Activated CD8-positive, alpha-beta memory T cell treated with anti-CD3 and anti-CD28 coated beads, Interleukin-2, amount 10 ng/mL, durations not matched to agents 7 days and 5 days (primary cell): Measurements from ENCODE around the gene ASTL. TPM values are rescaled to one million over a fixed set of nuclear protein-coding genes. Genes with fewer than 3 reads are reported as not detected.

Source experiments
- ATAC-seq: fragments of 150-1000 bp; cut with Tn5 transposase; one replicate; pipeline ENCODE4 v1.10.0; 2021; ENCODE audit warnings: moderate library complexity
- CTCF ChIA-PET: fragments of 350-600 bp; sonication (Branson Sonifier 250); formaldehyde crosslinking; loops from one replicate; lab custom pipeline; 2021; ENCODE audit warnings: antibody characterized with exemption; lab: Charles Lee
- DNase-seq: peaks from one replicate; pipeline ENCODE4 v3.0.0-alpha.2; 2020
- H3K27ac Mint-ChIP-seq: one replicate; pipeline ENCODE4 v1.8.0; 2021; ENCODE audit warnings: mild to moderate bottlenecking, mixed read lengths
- H3K27me3 Mint-ChIP-seq: one replicate; pipeline ENCODE4 v1.8.0; 2021; ENCODE audit warnings: mixed read lengths
- H3K36me3 Mint-ChIP-seq: one replicate; pipeline ENCODE4 v1.8.0; 2021; ENCODE audit warnings: mild to moderate bottlenecking, mixed read lengths
- H3K4me1 Mint-ChIP-seq: one replicate; pipeline ENCODE4 v1.8.0; 2021; ENCODE audit warnings: mixed read lengths
- H3K4me3 Mint-ChIP-seq: one replicate; pipeline ENCODE4 v1.8.0; 2021; ENCODE audit warnings: mild to moderate bottlenecking, moderate library complexity, mixed read lengths
- H3K9me3 Mint-ChIP-seq: one replicate; pipeline ENCODE4 v1.8.0; 2022; ENCODE audit warnings: low read depth, mixed read lengths
- total RNA-seq, 2 experiments: library from RNA; stranded (reverse); gene quantifications; one replicate each; pipeline ENCODE4 v1.2.3, GENCODE V29; 2021

Gene ASTL
- total RNA-seq, 2 experiments from 2014 or later: 1.9 to 6.4 TPM

DNA sequence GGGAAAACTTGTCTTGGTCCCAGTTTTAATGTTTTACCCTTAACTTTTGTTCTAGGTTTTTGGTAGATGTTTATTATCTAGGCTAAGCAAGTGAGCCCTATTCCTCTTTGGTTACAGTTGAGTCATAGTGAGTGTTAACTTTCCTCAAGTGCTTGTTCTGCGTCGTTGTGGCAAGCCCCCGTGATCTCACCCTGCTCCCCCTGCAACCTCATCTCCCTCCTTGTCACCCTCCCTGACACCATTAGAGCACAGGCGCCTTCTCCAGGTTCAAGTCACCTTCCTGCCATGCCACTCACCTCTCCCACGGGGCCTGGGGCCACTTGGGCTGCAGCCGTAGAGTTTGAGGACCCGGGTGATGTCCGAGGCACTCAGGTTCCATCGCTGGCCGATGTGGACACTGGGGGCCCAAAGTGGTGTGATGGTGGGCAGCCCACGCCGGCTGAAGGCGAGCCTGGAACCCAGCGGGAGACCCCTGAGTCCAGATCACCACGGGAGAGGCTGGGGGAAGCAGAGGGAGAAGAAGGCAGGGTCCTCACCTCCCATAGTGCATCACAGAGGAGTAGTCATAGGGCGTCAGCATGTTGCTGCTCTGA is 8.7 kb downstream of the ASTL start:
- Mint-ChIP-seq H3K27ac (peak overlapping the region; percentile 55), H3K4me3 (no peak overlapping the region), H3K36me3 (peaks cover 8% of the 10 kb centered on the region), H3K27me3 (no peaks in the 10 kb centered on the region), H3K4me1 (peaks cover 32% of the 10 kb centered on the region), H3K9me3 (no peaks in the 10 kb centered on the region)
- CTCF ChIA-PET: interaction anchor here (0.8 to 2.1 kb wide), 8 partner anchors 13 to 137 kb away, joined by 3 to 17 read pairs (median 4); partner anchors contain the start of gene ADRA2B
- DNase-seq: peak; percentile 60
- ATAC-seq: peak; percentile 20

- Mint-ChIP-seq H3K9me3 (no peaks in the 10 kb centered on the region), H3K27me3 (no peaks in the 10 kb centered on the region), H3K4me3 (no peak overlapping the region), H3K36me3 (peaks cover 8% of the 10 kb centered on the region), H3K4me1 (peaks cover 32% of the 10 kb centered on the region), H3K27ac (no peak overlapping the region)
- no peak for DNase-seq
- ATAC-seq: no peak
- CTCF ChIA-PET: no interaction called here
Measured at GRCh38 chr2:96128456-96128855, 9.8 kb downstream of the ASTL start.

- peaks cover 15% of the 10 kb centered on the region for H3K27me3 Mint-ChIP-seq
- ATAC-seq: no peak
Measured at GRCh38 chr2:96124406-96125265, 13.7 kb downstream of the ASTL start.

DNA sequence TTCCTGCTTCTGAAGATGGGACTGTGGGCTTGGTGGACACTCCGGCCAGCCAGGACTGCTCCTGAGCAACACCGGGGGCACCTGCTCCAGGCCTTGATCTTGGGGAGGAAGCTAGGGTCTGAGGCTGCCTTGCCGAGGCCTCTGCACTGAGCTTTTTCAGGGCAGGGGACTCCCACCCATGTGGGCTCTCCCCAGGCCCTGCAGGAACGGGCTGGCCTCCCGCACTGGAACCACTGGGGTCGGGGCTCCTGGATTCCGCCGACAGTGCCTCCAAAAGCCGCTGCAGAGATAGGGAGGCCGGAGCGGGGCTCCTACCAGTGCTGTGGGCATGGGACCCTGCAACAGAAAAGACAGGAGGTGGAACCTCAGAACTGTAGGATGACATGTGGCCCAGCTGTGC is 14.4 kb downstream of the ASTL start:
- peaks cover 20% of the 10 kb centered on the region for H3K4me1 Mint-ChIP-seq
- no peak overlapping the region for H3K27ac Mint-ChIP-seq
- H3K36me3 Mint-ChIP-seq: peaks cover 6% of the 10 kb centered on the region

More at GRCh38 chr2:96124406-96125265, 13.7 kb downstream of the ASTL start:
- no peaks in the 10 kb centered on the region for H3K9me3 Mint-ChIP-seq
- peaks cover 24% of the 10 kb centered on the region for H3K4me1 Mint-ChIP-seq
- CTCF ChIA-PET: no interaction called here
- no peak overlapping the region for H3K27ac Mint-ChIP-seq
- DNase-seq: no peak
- H3K4me3 Mint-ChIP-seq: no peak overlapping the region
- peaks cover 8% of the 10 kb centered on the region for H3K36me3 Mint-ChIP-seq

DNA sequence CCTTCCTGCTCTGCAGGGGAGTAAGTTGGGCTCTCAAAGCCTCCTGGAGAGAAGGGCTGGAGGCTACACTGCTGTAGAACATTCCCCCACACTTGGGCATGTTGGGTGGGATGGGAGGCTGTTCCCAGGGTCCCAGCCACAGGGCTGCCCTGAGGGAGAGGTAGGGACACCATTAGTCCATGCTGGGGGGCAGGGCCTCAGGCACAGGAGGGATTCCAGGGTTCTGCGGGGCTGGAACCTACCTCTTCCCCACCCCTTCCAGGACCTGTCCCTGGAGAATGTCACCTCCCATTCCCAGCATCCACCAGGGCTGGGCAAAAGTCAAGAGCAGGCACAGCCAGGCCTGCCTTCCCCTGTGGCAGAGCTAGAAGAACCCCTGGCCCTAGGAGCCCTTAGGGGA is 15.0 kb downstream of the ASTL start:
- no peak for ATAC-seq
- no peak for DNase-seq
- Mint-ChIP-seq H3K27me3 (peaks cover 21% of the 10 kb centered on the region), H3K4me3 (no peak overlapping the region), H3K4me1 (peaks cover 17% of the 10 kb centered on the region), H3K36me3 (peaks cover 6% of the 10 kb centered on the region), H3K9me3 (no peaks in the 10 kb centered on the region), H3K27ac (no peak overlapping the region)
- CTCF ChIA-PET: interaction anchor here (1.7 kb wide), 1 partner anchor 101 kb away, joined by 6 read pairs; no protein-coding TSS in a partner anchor

More for the DNA sequence above, 14.4 kb downstream of the ASTL start:
- DNase-seq (no peak), ATAC-seq (no peak)
- peaks cover 20% of the 10 kb centered on the region for H3K27me3 Mint-ChIP-seq
- no peaks in the 10 kb centered on the region for H3K9me3 Mint-ChIP-seq
- H3K4me3 Mint-ChIP-seq: no peak overlapping the region
- CTCF ChIA-PET: interaction anchor here (1.7 kb wide), 1 partner anchor 101 kb away, joined by 6 read pairs; no protein-coding TSS in a partner anchor

DNA sequence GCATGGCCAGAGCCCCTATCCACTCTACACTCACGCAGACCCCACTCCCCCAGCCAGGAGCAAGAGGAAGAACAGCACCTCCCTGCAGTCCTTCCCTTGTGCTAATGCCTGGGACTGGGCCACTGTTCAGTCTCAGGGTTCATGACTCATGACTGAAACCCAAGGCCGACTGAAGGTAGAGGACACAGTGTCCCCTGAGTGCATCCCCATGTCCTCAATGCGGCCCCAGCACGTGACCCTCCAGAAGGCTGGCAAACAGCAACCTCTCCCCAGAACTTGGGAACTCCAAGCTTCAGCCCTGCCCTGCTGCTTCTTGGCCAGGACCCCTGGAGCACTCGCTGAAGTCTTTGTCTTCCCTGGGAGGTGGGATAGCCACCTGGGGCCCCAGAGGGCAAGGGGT is 15.9 kb downstream of the ASTL start:
- CTCF ChIA-PET: interaction anchor here (1.7 kb wide), 1 partner anchor 100 kb away, joined by 6 read pairs; no protein-coding TSS in a partner anchor
- ATAC-seq: no peak

GRCh38 chr2:96121414-96121813 is 16.9 kb downstream of the ASTL start:
- H3K4me3 Mint-ChIP-seq: no peak overlapping the region
- DNase-seq: no peak
- CTCF ChIA-PET: interaction anchor here (1.0 to 2.3 kb wide), 2 partner anchors 9 to 99 kb away, joined by 3 to 7 read pairs; no protein-coding TSS in a partner anchor
- no peaks in the 10 kb centered on the region for H3K36me3 Mint-ChIP-seq
- H3K27ac Mint-ChIP-seq: no peak overlapping the region
- peaks cover 24% of the 10 kb centered on the region for H3K27me3 Mint-ChIP-seq
- no peak for ATAC-seq
- H3K9me3 Mint-ChIP-seq: no peaks in the 10 kb centered on the region
- H3K4me1 Mint-ChIP-seq: peaks cover 21% of the 10 kb centered on the region

More for the DNA sequence above, 15.9 kb downstream of the ASTL start:
- H3K4me1 Mint-ChIP-seq: peaks cover 18% of the 10 kb centered on the region
- H3K27me3 Mint-ChIP-seq: peaks cover 24% of the 10 kb centered on the region
- DNase-seq: no peak
- H3K36me3 Mint-ChIP-seq: peaks cover 6% of the 10 kb centered on the region
- H3K27ac Mint-ChIP-seq: no peak overlapping the region
- no peaks in the 10 kb centered on the region for H3K9me3 Mint-ChIP-seq
- H3K4me3 Mint-ChIP-seq: no peak overlapping the region

DNA sequence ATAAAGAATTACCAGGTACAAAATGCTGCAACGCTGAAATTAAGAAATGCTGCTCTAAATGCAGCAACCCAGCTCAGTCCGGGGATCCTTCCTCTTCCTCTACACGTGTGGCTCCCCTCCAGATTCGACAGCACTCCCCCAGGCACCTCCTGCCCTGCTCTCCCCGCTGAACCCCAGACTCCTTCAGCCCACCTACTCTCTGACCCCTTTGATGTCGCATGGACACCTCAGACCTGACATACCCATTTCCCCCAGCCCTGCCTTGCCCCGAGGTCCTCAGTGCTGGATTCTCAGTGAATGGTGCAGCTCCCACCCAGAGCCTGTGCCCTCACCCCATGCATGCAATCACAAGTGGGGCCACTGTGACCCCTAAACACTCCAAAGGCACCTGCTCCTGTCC is 17.3 kb downstream of the ASTL start:
- Mint-ChIP-seq H3K27me3 (peaks cover 24% of the 10 kb centered on the region), H3K27ac (no peak overlapping the region), H3K4me1 (peaks cover 21% of the 10 kb centered on the region), H3K9me3 (no peaks in the 10 kb centered on the region), H3K36me3 (no peaks in the 10 kb centered on the region), H3K4me3 (no peak overlapping the region)
- CTCF ChIA-PET: interaction anchor here (1.0 to 2.9 kb wide), 3 partner anchors 9 to 98 kb away, joined by 3 to 11 read pairs (median 7); no protein-coding TSS in a partner anchor
- DNase-seq (no peak), ATAC-seq (no peak)

- H3K4me1 Mint-ChIP-seq: peaks cover 27% of the 10 kb centered on the region
- no peak overlapping the region for H3K4me3 Mint-ChIP-seq
- no peaks in the 10 kb centered on the region for H3K36me3 Mint-ChIP-seq
- no peak for DNase-seq
- peaks cover 32% of the 10 kb centered on the region for H3K27me3 Mint-ChIP-seq
- CTCF ChIA-PET: interaction anchor here (0.6 to 2.9 kb wide), 4 partner anchors 8 to 98 kb away, joined by 3 to 11 read pairs (median 5); no protein-coding TSS in a partner anchor
- no peak overlapping the region for H3K27ac Mint-ChIP-seq
- no peaks in the 10 kb centered on the region for H3K9me3 Mint-ChIP-seq
- ATAC-seq: no peak
Measured at GRCh38 chr2:96120091-96120720, 18.1 kb downstream of the ASTL start.

- Mint-ChIP-seq H3K27ac (no peak overlapping the region), H3K36me3 (no peaks in the 10 kb centered on the region), H3K4me1 (peaks cover 27% of the 10 kb centered on the region), H3K27me3 (peaks cover 34% of the 10 kb centered on the region), H3K9me3 (no peaks in the 10 kb centered on the region), H3K4me3 (no peak overlapping the region)
- DNase-seq: no peak
- no peak for ATAC-seq
- CTCF ChIA-PET: interaction anchor here (1.1 to 4.1 kb wide), 6 partner anchors 20 to 126 kb away, joined by 4 to 44 read pairs (median 9); partner anchors contain the start of gene ANKRD36C
Measured at GRCh38 chr2:96119389-96119751, 18.9 kb downstream of the ASTL start.

- CTCF ChIA-PET: interaction anchor here (1.1 to 4.1 kb wide), 5 partner anchors 20 to 125 kb away, joined by 4 to 44 read pairs (median 11); partner anchors contain the start of gene ANKRD36C
- Mint-ChIP-seq H3K36me3 (no peaks in the 10 kb centered on the region), H3K9me3 (no peaks in the 10 kb centered on the region), H3K4me3 (no peak overlapping the region), H3K4me1 (peaks cover 27% of the 10 kb centered on the region), H3K27me3 (peaks cover 34% of the 10 kb centered on the region), H3K27ac (no peak overlapping the region)
- DNase-seq: no peak
- no peak for ATAC-seq
Measured at GRCh38 chr2:96118698-96119388, 19.5 kb downstream of the ASTL start.

- Mint-ChIP-seq H3K4me3 (peak overlapping the region; percentile 11), H3K36me3 (no peaks in the 10 kb centered on the region), H3K9me3 (no peaks in the 10 kb centered on the region), H3K27ac (no peak overlapping the region), H3K4me1 (peaks cover 27% of the 10 kb centered on the region), H3K27me3 (peaks cover 34% of the 10 kb centered on the region)
- no peak for DNase-seq
- no peak for ATAC-seq
- CTCF ChIA-PET: interaction anchor here (0.9 to 4.1 kb wide), 27 partner anchors 8 to 647 kb away, joined by 3 to 44 read pairs (median 5); partner anchors contain the start of genes ANKRD36C, ASTL, DUSP2 and STARD7
Measured at GRCh38 chr2:96117701-96118588, 20.4 kb downstream of the ASTL start.
